T-helper 22 cell (primary cell): ENCODE results near the gene PLD3.

Source experiments
- DNase-seq: peaks from one replicate; pipeline ENCODE4 v3.0.0-alpha.2; 2020; ENCODE audit warnings: low read depth

Gene PLD3

GRCh38 chr19:40413291-40413845, 64.9 kb downstream of the PLD3 start, which contains the start of gene PRX:
Gene PRX (minus strand): TSS chr19:40413378. CDS start chr19:40407932, 5,446 bp downstream.
- DNase-seq = no peak

DNA sequence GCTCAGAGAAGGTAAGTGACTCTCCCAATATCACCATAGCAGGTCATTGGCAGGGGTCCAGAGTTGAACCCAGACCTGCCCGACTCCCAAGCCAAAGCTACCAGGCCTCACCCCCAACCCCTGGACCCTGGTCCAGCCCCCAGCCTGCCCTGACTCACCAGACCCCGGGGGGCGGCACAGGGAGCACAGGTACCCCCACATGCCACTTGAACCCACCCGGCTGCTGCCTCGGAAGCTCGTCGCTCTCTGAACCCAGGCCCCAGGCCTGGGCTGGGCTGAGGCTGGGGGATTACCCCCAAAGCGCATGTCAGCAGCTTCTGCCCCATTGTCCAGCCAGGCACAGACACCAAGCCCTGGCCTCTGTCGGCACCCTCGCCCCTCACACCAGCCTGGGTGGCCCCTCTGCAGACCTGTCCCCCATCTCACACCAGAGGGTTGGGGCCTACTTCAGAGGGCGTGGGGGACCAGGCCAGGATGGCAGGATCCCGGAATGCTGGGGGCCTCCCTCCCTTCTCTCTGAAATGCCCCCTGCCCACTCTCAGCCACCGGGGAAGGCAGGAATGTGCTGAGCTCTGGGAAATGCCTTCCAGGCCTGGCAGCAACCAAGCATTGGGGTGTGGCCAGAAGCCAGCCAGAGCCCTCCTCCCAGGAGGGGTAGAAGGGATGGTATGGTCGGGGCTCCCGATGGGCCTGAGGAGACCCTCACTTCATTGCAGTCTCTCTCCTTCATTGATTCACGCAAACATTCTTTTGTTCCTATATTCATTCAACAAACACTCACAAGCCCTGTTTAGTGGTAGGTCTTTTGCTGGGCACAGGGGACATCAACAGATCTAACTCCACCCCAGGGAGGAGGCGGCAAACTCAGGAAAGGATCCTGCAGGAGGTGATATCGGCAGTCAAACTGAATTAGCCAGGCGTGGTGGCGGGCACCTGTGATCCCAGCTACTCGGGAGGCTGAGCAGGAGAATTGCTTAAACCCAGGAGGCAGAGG, 66.3 kb downstream of the PLD3 start:
- no peak for DNase-seq

DNA sequence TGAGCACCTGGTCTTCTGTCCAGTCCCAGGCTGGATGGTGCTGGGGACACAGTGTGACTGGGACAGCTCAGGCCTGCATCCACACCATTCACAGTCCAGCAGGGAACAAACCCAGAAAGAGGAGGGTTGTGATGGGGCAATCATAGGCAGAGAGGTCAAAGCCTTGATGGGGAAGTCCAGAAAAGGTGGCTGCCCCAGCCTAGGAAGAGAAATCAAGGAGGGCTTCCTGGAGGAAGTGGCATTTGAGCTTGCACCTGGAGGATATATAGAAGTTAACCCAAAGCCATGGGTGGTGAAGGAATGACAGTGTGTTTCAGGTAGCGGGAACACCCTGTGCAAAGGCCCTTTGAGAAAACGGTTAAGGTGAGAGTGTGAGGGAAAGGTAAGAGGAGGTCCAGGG, 67.3 kb downstream of the PLD3 start:
- DNase-seq = no peak

DNA sequence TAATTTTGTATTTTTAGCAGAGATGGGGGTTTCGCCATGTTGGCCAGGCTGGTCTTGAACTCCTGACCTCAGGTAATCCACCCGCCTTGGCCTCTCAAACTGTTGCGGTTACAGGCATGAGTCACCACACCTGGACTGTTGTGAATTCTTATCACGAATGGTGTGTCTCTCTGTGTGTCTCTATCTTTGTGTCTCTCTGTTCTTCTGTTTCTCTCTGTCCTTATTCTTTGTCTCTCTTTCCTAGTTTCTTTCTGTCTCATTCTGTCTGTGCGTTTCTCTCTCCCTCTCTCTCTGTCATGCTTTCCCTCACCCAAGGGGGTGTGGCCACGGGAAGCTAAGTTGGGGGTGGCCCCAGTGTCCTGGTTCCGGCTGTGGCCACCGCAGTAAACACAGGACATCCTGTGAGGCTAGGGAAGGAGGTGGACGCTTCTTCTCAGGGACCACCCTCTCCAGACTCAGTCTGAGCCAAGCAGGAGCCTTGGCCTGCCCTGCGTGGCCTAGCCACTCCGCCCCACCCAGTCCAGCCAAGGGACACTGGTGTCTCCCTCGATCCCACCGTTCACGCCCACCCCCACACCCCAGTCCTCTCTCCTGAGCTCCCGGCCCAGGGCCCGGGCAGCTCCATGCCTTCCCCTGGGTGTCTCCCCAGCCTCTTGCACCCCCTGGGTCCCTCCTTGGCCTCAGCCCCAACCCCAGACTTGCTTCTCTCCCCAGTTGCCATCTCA, 68.6 kb downstream of the PLD3 start:
- DNase-seq = no peak

DNA sequence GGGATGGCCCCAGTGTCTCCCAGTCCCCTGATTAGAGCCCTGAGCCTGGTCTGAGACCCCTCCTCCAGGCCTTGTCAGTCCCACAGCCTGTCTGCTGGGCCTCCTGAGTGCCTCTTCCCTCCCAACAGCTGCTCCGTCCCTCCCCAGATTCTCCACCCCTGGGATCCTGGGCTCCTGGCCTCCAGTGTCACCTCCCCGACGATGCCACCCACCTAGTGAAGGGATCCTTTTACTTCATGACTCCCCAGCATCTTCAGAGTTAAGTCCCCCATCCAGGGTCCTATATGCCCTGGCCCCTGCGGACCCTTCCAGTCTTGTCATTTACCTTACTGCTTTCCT, 69.1 kb downstream of the PLD3 start:
- DNase-seq = no peak

DNA sequence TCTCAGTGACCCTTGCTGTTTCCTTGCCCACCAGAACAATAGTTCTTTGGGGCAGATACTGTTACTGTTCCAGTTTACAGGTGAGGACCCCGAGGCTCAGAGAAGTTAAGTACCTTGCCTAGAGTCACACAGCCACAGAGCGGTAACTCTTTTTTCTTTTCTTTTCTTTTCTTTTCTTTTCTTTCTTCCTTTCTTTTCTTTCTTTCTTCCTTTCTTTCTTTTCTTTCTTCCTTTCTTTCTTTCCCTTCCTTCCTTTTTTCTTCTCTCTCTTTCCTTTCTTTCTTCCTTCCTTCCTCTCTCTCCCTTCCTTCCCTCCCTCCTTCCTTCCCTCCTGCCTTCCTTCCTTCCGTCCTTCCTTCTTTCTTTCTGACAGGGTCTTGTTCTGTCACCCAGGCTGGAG, 69.5 kb downstream of the PLD3 start:
- no peak for DNase-seq

DNA sequence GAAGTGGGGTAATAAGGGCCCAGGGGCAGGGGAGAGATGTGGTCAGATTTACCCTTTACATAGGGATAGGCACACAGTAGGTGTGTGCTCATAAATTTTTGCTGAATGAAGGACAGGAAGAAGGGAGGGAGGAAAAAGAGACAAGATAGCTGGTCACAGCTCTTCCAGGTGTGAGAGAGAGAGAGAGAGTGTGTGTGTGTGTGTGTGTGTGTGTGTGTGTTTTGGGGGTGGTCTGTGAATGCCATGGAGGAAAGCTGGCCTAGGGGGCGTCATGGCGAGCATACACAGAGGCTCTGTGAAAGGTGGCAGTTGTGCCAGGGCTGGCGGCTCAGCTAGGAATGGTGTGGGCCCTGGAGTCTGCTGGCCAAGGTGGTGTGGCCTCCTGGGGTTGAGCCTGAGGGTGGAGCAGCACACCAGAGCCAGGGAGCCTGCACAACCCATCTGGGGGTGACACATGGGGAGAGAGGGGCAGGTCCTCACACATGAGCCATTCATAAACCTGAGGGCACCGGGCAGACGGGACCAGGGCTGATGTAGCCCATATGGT, 70.6 kb downstream of the PLD3 start:
- no peak for DNase-seq

GRCh38 chr19:40419780-40420179, 71.3 kb downstream of the PLD3 start:
- DNase-seq = no peak

GRCh38 chr19:40420451-40420765, 71.9 kb downstream of the PLD3 start:
- DNase-seq = no peak

- DNase-seq = peak; percentile 70
These were observed 72.6 kb downstream of the PLD3 start for GRCh38 chr19:40420766-40421765.

DNA sequence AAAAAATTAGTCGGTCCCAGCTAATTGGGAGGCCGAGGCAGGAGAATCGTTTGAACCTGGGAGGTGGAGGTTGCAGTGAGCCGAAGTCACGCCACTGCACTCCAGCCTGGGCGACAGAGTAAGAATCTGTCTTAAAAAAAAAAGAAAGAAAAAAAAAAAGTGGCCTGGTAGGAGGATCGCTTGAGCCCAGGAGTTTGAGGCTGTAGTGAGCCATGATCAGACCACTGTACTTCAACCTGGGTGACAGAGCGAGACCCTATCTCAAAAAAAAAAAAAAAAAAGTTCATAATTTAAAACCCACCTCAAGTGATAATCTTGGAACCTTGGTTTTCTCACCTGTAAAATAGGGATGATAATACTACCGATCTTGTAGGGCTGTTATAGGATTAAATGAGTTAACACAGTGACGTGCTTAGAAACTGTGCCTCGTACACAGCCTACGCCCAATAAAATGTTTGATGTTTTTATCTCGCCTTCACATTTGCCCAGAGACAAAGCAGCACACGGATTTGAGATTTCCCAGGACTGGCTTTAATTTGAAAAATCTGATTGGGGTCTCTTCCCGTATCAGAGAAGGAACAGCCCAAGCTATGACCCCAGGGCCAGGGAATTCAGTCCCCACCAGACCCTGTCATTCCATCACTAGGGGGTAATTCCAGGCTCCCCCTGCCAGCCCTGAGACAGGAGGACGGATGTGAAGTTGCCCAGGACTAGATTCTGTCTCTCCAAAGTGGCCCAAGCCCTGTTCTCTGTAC, 73.7 kb downstream of the PLD3 start:
- DNase-seq = no peak

DNA sequence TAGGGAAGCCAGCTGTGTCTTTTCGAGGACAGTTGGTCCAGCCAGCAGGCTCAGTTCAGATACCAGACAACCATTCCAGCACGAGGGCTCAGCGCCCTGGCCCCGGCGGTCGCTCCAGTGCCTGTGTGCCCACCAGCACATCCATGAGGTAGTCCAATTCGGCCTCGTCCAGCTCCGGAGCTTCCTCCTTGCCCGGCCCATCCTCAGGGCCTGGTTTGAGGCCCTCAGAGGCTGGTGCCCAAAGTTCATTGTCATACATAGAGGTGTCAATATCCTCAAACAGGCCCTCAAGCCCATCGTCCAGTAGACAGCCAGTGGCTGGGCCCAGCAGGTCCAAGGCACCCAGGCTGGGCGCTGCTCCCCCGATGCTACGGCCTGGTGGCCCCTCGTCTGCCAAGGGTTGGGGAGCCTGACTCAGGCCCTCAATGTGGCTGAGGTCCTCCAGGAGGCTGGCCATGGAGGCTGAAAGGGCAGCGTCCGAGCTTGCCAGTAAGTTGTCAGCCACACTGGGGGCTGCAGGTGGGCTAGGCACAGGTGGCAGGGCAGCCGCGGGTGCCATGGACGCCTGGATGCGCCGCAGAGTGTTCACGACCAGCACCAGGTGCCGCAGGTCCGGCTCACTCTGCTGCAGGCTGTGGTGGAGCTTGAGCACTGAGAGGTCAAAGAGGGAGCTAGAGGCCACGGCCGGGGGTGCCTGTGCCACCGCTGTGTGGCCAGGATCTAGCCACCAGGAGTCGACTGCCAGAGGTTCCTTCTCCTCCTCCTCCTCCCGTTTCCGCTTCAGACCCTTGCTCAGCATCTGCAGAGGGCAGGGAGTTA, 74.5 kb downstream of the PLD3 start:
- no peak for DNase-seq

DNA sequence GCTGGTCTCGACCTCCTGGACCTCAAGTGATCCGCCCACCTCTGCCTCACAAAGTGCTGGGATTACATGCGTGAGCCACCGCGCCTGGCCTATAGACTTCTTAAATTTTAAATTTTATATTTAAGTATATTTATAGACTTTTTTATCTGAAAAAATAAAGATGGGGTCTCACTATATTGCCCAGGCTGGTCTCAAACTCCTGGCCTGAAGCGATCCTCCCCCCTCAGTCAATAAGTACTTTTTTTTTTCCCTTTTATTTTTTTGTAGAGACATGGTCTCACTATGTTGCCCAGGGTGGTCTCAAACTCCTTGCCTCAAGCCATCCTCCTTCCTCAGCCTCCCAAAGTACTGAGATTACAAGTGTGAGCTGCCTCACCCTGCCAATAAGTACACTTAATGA, 75.4 kb downstream of the PLD3 start:
- DNase-seq = no peak

DNA sequence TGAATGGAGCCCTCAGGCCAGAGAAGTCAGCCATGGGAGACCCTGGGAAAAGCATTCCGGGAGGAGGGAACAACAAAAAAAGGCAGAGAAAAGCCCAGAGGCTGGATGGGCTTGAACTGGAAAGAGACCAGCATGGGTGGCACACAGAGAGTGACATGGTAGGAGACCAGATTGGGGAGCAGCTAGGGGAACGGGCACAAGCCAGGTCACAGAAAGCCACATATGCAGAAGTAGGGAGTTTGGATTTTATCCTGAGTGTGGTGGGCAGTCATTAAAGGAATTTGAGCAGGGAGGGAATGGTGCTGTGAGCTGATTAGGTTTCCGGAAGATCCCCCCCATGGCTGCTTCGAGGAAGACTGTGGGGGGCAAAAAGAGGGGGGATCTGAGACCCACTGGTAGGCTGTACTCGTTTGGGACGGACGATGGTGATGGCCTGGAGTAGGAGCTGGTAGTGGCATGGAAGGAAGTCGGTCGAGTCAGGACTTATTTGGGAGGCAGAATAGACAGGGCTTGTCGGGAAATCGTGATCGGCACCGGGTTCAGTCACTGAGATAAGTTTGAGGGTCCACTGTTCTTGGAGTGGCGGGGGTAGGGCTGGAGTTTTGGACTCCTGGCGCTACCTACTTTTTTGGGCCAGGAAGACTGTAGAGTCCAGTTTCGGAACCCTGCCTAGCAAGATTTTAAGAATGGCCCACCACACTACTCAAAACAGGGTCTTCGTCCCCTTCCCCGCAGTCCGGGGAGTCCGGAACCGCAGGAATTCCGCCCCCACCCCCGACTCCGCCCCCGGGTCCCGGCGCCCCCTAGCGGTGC, 76.3 kb downstream of the PLD3 start:
- no peak for DNase-seq

DNA sequence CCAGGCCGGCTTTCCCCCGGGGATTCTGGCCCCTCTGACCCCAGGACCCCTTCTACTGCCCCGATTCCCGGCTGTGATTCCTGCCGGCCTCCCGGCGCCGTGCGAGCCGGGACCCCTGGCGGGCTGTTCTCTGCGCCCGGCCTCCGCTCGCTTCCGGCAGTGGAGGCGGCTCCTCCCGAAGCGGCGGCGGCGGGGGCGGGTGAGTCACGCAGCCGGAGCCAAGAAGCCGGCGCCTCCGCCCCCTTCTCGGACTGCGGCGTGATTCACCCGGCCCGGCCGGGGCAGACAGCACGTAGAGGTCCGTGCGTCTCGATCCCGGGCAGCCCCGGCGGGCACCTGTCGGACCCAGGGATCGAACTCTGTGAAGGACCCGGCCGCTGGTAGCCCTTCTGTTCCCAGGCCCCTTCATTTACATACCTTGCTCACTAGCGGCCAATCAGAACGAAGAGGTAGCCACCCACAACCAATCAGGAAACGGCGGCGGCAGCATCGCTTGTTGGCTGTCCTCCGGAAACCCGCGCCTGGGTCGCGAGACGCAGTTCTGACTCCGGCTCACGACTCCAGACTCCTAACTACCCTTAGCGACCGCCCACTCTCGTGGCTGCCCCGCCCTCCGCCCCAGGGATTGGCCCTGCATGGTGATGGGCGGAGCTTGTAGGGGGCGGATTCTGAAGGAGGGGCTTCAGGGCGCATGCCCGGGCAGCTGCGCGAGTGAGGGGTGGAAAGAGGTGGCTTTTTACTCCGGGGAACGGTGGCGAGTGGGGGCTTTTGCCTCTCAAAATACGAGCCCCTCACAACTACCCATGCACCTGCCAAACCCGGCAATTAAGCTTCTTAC, 77.2 kb downstream of the PLD3 start, which contains the start of gene SERTAD1:
Gene SERTAD1, minus strand, starts transcription at position 543 of the 838 bp plus-strand sequence. CDS start 2,446 bp downstream, outside the sequence.
- DNase-seq = peak; percentile 100
